Astrocyte (in vitro differentiated cells and primary cell): ENCODE data around the gene GNGT1. TPM values are rescaled to one million over a fixed set of nuclear protein-coding genes. Genes with fewer than 3 reads are reported as not detected.

Experiments used
- DNase-seq: peaks from one replicate; pipeline ENCODE4 v3.0.0-alpha.2; 2010; ENCODE audit warnings: low read depth
- FAIRE-seq: peaks from 2 replicates; lab custom pipeline; 2011; peaks lifted over from hg19 to GRCh38; lab: Jason Lieb, UNC
- H2AFZ ChIP-seq: 2 replicates; pipeline ENCODE4 v1.6.0; 2012; ENCODE audit warnings: low read depth, low read length, inconsistent platforms
- H3K27ac ChIP-seq: 2 replicates; pipeline ENCODE4 v1.5.1; 2011; ENCODE audit warnings: low read depth, low read length, inconsistent platforms
- H3K27me3 ChIP-seq: 2 replicates; pipeline ENCODE4 v1.6.0; 2011; ENCODE audit warnings: low read length, inconsistent platforms; ENCODE audit not compliant: insufficient read depth
- H3K36me3 ChIP-seq: 2 replicates; pipeline ENCODE4 v1.5.1; 2011; ENCODE audit warnings: low read length, inconsistent platforms; ENCODE audit not compliant: insufficient read depth
- H3K4me1 ChIP-seq: 2 replicates; pipeline ENCODE4 v1.5.1; 2011; ENCODE audit warnings: low read length, inconsistent platforms; ENCODE audit not compliant: insufficient read depth
- H3K4me2 ChIP-seq: 2 replicates; pipeline ENCODE4 v1.6.0; 2012; ENCODE audit warnings: low read length, inconsistent platforms
- H3K4me3 ChIP-seq: 2 replicates; pipeline ENCODE4 v1.5.1; 2011; ENCODE audit warnings: low read depth, mild to moderate bottlenecking, low read length, inconsistent platforms; ENCODE audit not compliant: insufficient read depth
- H3K79me2 ChIP-seq: 2 replicates; pipeline ENCODE4 v1.6.0; 2012; ENCODE audit warnings: mild to moderate bottlenecking, low read length, inconsistent platforms; ENCODE audit not compliant: insufficient read depth
- H3K9ac ChIP-seq: 2 replicates; pipeline ENCODE4 v1.6.0; 2012; ENCODE audit warnings: mild to moderate bottlenecking, low read length, inconsistent platforms
- H3K9me3 ChIP-seq: 2 replicates; pipeline ENCODE4 v1.5.1; 2012; ENCODE audit warnings: low read depth, mild to moderate bottlenecking, low read length, inconsistent platforms; ENCODE audit not compliant: insufficient read depth
- H4K20me1 ChIP-seq: 2 replicates; pipeline ENCODE4 v1.6.0; 2012; ENCODE audit warnings: low read length, inconsistent platforms; ENCODE audit not compliant: insufficient read depth
- H3K27ac Mint-ChIP-seq: one replicate; pipeline ENCODE4 v1.8.0; 2021; ENCODE audit warnings: mild to moderate bottlenecking, mixed read lengths; ENCODE audit not compliant: unreplicated experiment
- H3K27me3 Mint-ChIP-seq: one replicate; pipeline ENCODE4 v1.8.0; 2021; ENCODE audit warnings: low read depth, mixed read lengths; ENCODE audit not compliant: unreplicated experiment
- H3K36me3 Mint-ChIP-seq: one replicate; pipeline ENCODE4 v1.8.0; 2021; ENCODE audit warnings: low read depth, mixed read lengths; ENCODE audit not compliant: unreplicated experiment
- H3K4me1 Mint-ChIP-seq: one replicate; pipeline ENCODE4 v1.8.0; 2021; ENCODE audit warnings: low read depth, mixed read lengths; ENCODE audit not compliant: unreplicated experiment
- H3K4me3 Mint-ChIP-seq: one replicate; pipeline ENCODE4 v1.8.0; 2021; ENCODE audit warnings: mild to moderate bottlenecking, moderate library complexity, mixed read lengths; ENCODE audit not compliant: unreplicated experiment
- H3K9me3 Mint-ChIP-seq: one replicate; pipeline ENCODE4 v1.8.0; 2021; ENCODE audit warnings: mild to moderate bottlenecking, mixed read lengths; ENCODE audit not compliant: unreplicated experiment
- CTCF ChIP-seq: IDR thresholded peaks from 2 replicates; pipeline ENCODE4 v1.5.1; 2011; ENCODE audit warnings: low read depth, mild to moderate bottlenecking, inconsistent platforms, low read length, moderate library complexity; ENCODE audit not compliant: insufficient read depth
- EZH2 ChIP-seq: IDR thresholded peaks from 2 replicates; pipeline ENCODE4 v1.6.1; 2012; ENCODE audit warnings: mild to moderate bottlenecking, low read length, inconsistent platforms; ENCODE audit not compliant: insufficient read depth
- total RNA-seq: library from RNA; stranded (reverse); gene quantifications from 2 replicates; pipeline ENCODE4 v1.2.1, GENCODE V29; 2021

The GNGT1 gene
- total RNA-seq, 1 donor from 2014 or later = not detected

DNA sequence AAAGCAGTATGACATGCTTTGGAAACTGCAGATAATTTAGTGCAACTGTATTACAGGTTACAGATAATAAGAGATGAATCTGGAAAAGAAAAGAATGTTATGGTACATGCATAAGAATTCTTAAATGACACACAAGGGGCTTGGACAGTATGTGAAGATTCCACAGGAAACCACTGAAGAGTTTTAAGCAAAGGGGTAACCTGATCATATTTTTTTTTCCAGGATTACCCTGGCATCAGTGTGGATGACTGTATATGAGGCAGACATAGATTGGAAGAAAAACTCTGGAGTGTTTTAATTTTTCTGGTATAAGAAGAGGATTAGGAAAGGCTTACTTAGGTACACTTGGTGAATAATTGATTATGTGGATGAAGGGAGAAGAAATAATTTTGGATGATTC is 23.9 kb upstream of the GNGT1 start:
- Mint-ChIP-seq H3K27me3 (no peaks in the 10 kb centered on the region), H3K9me3 (peaks cover 4% of the 10 kb centered on the region)
- H3K79me2 ChIP-seq = no peaks in the 10 kb centered on the region

GRCh38 chr7:93883078-93883916 is 23.1 kb upstream of the GNGT1 start:
- Histone ChIP-seq H3K27me3 (no peaks in the 10 kb centered on the region), H3K9me3 (no peaks in the 10 kb centered on the region), H4K20me1 (no peaks in the 10 kb centered on the region), H2AFZ (no peak overlapping the region), H3K9ac (no peak overlapping the region), H3K27ac (no peak overlapping the region), H3K79me2 (no peaks in the 10 kb centered on the region), H3K36me3 (no peaks in the 10 kb centered on the region), H3K4me3 (no peak overlapping the region), H3K4me1 (no peaks in the 10 kb centered on the region), H3K4me2 (no peak overlapping the region)
- TF ChIP-seq EZH2 (no peak), CTCF (no peak)
- H3K36me3 Mint-ChIP-seq = no peaks in the 10 kb centered on the region
- H3K27ac Mint-ChIP-seq = peak overlapping the region; percentile 76
- peaks cover 18% of the 10 kb centered on the region for H3K4me1 Mint-ChIP-seq
- H3K9me3 Mint-ChIP-seq = peaks cover 4% of the 10 kb centered on the region
- no peak for FAIRE-seq
- peak; percentile 37 for DNase-seq
- no peaks in the 10 kb centered on the region for H3K27me3 Mint-ChIP-seq
- H3K4me3 Mint-ChIP-seq = no peak overlapping the region

More for the DNA sequence above, 23.9 kb upstream of the GNGT1 start:
- H3K4me2 ChIP-seq = no peak overlapping the region
- H2AFZ ChIP-seq = no peak overlapping the region
- TF ChIP-seq EZH2 = no peak
- no peak for TF ChIP-seq CTCF
- H4K20me1 ChIP-seq = no peaks in the 10 kb centered on the region
- no peak for DNase-seq
- Mint-ChIP-seq H3K36me3 (no peaks in the 10 kb centered on the region), H3K4me3 (no peak overlapping the region), H3K27ac (no peak overlapping the region), H3K4me1 (peaks cover 18% of the 10 kb centered on the region)
- H3K36me3 ChIP-seq = no peaks in the 10 kb centered on the region
- H3K4me3 ChIP-seq = no peak overlapping the region
- no peaks in the 10 kb centered on the region for H3K9me3 ChIP-seq
- H3K27ac ChIP-seq = no peak overlapping the region
- no peak overlapping the region for H3K9ac ChIP-seq
- FAIRE-seq = no peak
- no peaks in the 10 kb centered on the region for H3K4me1 ChIP-seq
- no peaks in the 10 kb centered on the region for H3K27me3 ChIP-seq

GRCh38 chr7:93883917-93884345 is 22.4 kb upstream of the GNGT1 start:
- Histone ChIP-seq H3K4me3 (no peak overlapping the region), H3K9ac (no peak overlapping the region), H3K4me2 (no peak overlapping the region), H3K27ac (no peak overlapping the region), H3K36me3 (no peaks in the 10 kb centered on the region), H3K27me3 (no peaks in the 10 kb centered on the region), H2AFZ (no peak overlapping the region), H3K79me2 (no peaks in the 10 kb centered on the region), H4K20me1 (no peaks in the 10 kb centered on the region), H3K4me1 (no peaks in the 10 kb centered on the region), H3K9me3 (no peaks in the 10 kb centered on the region)
- FAIRE-seq (peak; percentile 17), DNase-seq (no peak)
- H3K36me3 Mint-ChIP-seq = no peaks in the 10 kb centered on the region
- no peak overlapping the region for H3K4me3 Mint-ChIP-seq
- peak overlapping the region; percentile 76 for H3K27ac Mint-ChIP-seq
- H3K27me3 Mint-ChIP-seq = no peaks in the 10 kb centered on the region
- peaks cover 18% of the 10 kb centered on the region for H3K4me1 Mint-ChIP-seq
- TF ChIP-seq EZH2 (no peak), CTCF (no peak)
- peaks cover 4% of the 10 kb centered on the region for H3K9me3 Mint-ChIP-seq
